HL-60 (cell line): ENCODE results near the gene ZMYND8.

ENCODE experiments used
- DNase-seq, 2 experiments: peaks; one replicate each; pipeline ENCODE4 v3.0.0-alpha.2; 2010 to 2020; ENCODE audit warnings: low read depth in 1 of 2, low spot score in 1 of 2
- H3K27ac ChIP-seq: fragments of 250-450 bp; sonication (Bioruptor Pico); replicated peaks from 2 replicates; pipeline ENCODE4 v1.5.1; 2020; ENCODE audit warnings: mild to moderate bottlenecking, moderate library complexity
- H3K27me3 ChIP-seq: fragments of 250-450 bp; sonication (Bioruptor Pico); 2 replicates; pipeline ENCODE4 v1.5.1; 2021; ENCODE audit warnings: mild to moderate bottlenecking, moderate library complexity; ENCODE audit not compliant: insufficient read depth, poor library complexity, severe bottlenecking
- H3K4me3 ChIP-seq: replicated peaks from 2 replicates; pipeline ENCODE4 v1.5.1; 2011; ENCODE audit warnings: mild to moderate bottlenecking, control low read depth, low read length; ENCODE audit not compliant: insufficient read depth
- GABPA ChIP-seq: IDR thresholded peaks from 2 replicates; pipeline ENCODE4 v1.6.1; 2012; ENCODE audit warnings: low read depth
- POLR2AphosphoS5 ChIP-seq: IDR thresholded peaks from 2 replicates; pipeline ENCODE4 v1.6.1; 2012; ENCODE audit warnings: low read depth
- SPI1 ChIP-seq: IDR thresholded peaks from 2 replicates; pipeline ENCODE4 v1.6.1; 2012; ENCODE audit warnings: low read depth, mild to moderate bottlenecking, borderline replicate concordance
- TF ChIP-seq, protein P1 (sequence below): IDR thresholded peaks from one replicate; pipeline ENCODE4 v1.5.1; 2011; ENCODE audit warnings: low read length, control low read depth, inconsistent platforms; ENCODE audit not compliant: insufficient read depth
- TF ChIP-seq, protein P2 (sequence below): IDR thresholded peaks from 2 replicates; pipeline ENCODE4 v1.6.1; 2012; ENCODE audit warnings: low read depth; ENCODE audit not compliant: insufficient replicate concordance

Gene ZMYND8

DNA sequence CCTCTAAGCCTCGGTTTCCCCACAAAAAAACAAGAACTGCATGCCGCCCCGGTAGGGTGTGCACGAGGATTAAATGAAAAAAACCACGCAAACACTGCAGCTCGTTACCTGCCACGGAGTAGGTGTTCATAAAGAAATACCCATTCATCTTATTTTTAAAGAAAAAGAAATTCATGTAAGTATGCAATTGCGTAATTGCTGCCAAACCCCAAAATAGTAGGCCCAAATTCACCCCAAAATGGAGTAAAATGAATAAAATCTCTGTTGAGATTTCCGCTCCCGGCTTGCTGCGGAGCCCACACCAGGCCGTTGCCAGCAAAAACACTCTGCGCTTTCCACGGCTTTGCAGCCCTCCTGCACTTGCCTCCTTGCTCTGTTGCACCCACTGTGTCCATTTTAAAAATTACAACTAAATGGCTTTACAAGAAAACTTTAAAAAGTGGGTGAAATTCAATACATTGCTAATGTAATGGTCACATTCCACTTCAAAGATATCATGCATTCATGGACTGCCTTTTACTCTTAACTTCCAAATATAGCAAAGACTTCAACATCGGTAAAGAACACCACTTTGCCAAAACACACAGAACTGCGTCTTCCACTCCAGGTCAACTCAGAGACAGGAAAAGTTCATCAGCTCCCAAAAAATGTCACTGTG, 125.0 kb downstream of the ZMYND8 start:
- no peaks in the 10 kb centered on the region for H3K27me3 ChIP-seq
- TF ChIP-seq GABPA (no peak), SPI1 (no peak), POLR2AphosphoS5 (no peak)
- TF ChIP-seq, protein P1, sequence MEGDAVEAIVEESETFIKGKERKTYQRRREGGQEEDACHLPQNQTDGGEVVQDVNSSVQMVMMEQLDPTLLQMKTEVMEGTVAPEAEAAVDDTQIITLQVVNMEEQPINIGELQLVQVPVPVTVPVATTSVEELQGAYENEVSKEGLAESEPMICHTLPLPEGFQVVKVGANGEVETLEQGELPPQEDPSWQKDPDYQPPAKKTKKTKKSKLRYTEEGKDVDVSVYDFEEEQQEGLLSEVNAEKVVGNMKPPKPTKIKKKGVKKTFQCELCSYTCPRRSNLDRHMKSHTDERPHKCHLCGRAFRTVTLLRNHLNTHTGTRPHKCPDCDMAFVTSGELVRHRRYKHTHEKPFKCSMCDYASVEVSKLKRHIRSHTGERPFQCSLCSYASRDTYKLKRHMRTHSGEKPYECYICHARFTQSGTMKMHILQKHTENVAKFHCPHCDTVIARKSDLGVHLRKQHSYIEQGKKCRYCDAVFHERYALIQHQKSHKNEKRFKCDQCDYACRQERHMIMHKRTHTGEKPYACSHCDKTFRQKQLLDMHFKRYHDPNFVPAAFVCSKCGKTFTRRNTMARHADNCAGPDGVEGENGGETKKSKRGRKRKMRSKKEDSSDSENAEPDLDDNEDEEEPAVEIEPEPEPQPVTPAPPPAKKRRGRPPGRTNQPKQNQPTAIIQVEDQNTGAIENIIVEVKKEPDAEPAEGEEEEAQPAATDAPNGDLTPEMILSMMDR, result no peak
- TF ChIP-seq, protein P2, sequence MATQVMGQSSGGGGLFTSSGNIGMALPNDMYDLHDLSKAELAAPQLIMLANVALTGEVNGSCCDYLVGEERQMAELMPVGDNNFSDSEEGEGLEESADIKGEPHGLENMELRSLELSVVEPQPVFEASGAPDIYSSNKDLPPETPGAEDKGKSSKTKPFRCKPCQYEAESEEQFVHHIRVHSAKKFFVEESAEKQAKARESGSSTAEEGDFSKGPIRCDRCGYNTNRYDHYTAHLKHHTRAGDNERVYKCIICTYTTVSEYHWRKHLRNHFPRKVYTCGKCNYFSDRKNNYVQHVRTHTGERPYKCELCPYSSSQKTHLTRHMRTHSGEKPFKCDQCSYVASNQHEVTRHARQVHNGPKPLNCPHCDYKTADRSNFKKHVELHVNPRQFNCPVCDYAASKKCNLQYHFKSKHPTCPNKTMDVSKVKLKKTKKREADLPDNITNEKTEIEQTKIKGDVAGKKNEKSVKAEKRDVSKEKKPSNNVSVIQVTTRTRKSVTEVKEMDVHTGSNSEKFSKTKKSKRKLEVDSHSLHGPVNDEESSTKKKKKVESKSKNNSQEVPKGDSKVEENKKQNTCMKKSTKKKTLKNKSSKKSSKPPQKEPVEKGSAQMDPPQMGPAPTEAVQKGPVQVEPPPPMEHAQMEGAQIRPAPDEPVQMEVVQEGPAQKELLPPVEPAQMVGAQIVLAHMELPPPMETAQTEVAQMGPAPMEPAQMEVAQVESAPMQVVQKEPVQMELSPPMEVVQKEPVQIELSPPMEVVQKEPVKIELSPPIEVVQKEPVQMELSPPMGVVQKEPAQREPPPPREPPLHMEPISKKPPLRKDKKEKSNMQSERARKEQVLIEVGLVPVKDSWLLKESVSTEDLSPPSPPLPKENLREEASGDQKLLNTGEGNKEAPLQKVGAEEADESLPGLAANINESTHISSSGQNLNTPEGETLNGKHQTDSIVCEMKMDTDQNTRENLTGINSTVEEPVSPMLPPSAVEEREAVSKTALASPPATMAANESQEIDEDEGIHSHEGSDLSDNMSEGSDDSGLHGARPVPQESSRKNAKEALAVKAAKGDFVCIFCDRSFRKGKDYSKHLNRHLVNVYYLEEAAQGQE, result no peak
- H3K4me3 ChIP-seq, result no peak overlapping the region
- no peak overlapping the region for H3K27ac ChIP-seq
- no peak for DNase-seq

DNA sequence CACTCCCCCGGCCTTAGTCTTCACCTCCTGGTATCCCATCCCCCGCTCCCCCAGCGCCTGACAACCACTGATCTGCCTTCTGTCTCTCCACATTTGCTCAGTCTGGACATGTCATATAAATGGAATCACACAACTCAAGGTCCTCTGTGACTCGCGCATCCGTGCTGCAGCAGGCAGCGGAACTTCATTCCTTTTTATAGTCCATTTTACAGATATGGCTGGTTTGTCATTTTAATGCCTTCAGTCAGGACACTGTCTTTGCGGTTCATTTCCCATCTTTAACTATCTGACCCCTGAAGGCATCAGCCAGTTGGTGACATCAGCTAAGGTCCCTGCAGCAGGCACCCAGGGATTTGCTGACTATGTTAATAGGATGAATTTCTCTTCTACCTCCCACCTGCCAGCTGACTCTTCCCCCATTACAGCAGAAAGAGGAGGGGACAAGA, 125.7 kb downstream of the ZMYND8 start:
- TF ChIP-seq SPI1 (no peak), POLR2AphosphoS5 (no peak), GABPA (no peak)
- TF ChIP-seq, protein P2, result no peak
- TF ChIP-seq, protein P1, result no peak
- no peak for DNase-seq
- no peak overlapping the region for H3K4me3 ChIP-seq
- H3K27me3 ChIP-seq, result no peaks in the 10 kb centered on the region
- no peak overlapping the region for H3K27ac ChIP-seq

DNA sequence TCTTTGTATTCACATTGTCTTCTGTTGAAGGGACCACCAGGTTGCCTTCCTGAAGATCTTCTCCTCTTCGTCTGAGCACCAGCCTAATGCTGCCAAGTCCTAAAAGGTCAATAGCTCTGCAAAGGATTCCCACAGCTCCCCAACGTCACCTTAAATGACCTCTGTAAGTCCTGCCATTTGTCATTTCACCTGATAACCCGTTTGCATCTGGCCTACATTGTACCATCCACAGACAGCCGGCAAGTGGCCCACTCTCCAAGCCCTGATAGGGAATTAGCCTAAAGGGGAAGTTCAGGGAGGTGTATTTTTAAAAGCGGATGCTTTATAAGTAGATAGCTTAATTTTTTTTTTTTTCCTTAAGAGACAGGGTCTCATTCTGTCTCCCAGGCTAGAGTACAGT, 127.8 kb downstream of the ZMYND8 start:
- TF ChIP-seq, protein P2, result no peak
- TF ChIP-seq POLR2AphosphoS5 (no peak), SPI1 (no peak), GABPA (no peak)
- TF ChIP-seq, protein P1, result no peak
- Histone ChIP-seq H3K4me3 (no peak overlapping the region), H3K27me3 (no peaks in the 10 kb centered on the region), H3K27ac (no peak overlapping the region)
- DNase-seq, result no peak
